Measurements from ENCODE around the gene ZNF827. TPM values are rescaled to one million over a fixed set of nuclear protein-coding genes. Genes with fewer than 3 reads are reported as not detected.

ZNF827 gene
- total and polyA plus RNA-seq, 5 donors: 4.8 to 18.4 (median 15.5) TPM

DNA sequence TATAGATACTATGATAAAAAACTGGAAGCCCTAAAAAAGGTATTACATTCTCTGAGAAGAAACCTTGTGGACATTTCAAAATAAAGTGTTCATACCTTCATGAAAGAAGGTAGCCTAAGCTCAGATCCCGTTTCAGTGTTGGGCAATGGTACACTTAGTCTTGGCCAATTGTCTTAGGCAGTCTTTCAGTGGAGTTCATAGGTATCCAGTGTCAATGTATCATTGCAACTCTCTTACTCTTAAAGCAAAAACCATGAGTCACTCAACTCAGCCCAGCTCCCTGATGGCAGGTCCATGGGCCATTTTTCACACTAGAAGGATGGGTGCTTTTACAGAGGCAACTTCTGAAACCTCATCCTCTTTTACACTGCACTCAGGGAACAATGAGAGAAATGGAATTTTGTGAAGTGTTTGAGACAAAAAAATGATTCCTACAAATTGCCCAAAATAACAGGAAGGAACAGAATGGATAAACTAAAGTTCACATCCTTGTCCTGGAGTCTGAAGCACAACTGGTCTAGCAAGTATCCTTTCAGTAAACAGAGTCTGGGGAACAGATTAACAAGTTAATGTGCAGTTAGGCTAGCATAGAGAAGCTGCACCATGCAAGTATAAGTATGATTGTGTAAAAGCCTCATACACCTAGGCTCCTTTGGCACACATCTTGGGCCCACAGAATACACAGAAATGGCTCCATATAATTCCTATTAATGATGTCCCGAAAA, 7.0 kb upstream of the ZNF827 start:
- H3K4me3 ChIP-seq (ENCODE audit: low read length): no peak overlapping the region
- no peaks in the 10 kb centered on the region for H3K4me1 ChIP-seq (ENCODE audit: control insufficient read depth, insufficient read depth, low read length)
- no peak for ATAC-seq
- no peaks in the 10 kb centered on the region for H3K9me3 ChIP-seq (ENCODE audit: control insufficient read depth, low read length)
- WGBS: 84% methylated on average over 2 of the region's 2 CpGs
- no peaks in the 10 kb centered on the region for H3K27me3 ChIP-seq (ENCODE audit: control insufficient read depth, insufficient read depth)
- no peak for DNase-seq
- intact Hi-C loops (cut with DNase I): no loop called here
- H3K27ac ChIP-seq (ENCODE audit: low read length): no peak overlapping the region

DNA sequence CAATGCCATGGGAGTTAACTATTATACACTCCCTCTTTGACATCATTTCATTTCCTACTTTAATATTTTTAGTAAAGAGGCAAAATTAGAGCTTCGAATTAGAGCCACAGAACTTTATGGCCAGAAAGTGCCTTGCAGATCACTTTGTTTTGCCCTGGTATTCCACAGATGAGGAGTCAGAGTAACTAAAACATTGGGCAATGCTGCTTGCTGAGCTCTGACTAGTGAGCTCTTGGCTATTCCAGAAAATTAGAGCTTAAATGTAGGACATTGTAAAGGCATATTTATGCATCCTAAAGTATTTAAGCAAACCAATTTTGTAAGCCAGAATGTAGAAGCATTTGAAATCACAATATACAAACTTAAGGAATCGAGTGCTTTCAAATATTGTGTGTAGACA, 6.3 kb upstream of the ZNF827 start:
- no peak overlapping the region for H3K4me3 ChIP-seq (ENCODE audit: low read length)
- no peak for DNase-seq
- H3K4me1 ChIP-seq (ENCODE audit: control insufficient read depth, insufficient read depth, low read length): no peaks in the 10 kb centered on the region
- no peak overlapping the region for H3K27ac ChIP-seq (ENCODE audit: low read length)
- intact Hi-C loops (cut with DNase I): no loop called here
- 90% methylated on average over 2 of the region's 2 CpGs for WGBS
- no peaks in the 10 kb centered on the region for H3K27me3 ChIP-seq (ENCODE audit: control insufficient read depth, insufficient read depth)
- H3K9me3 ChIP-seq (ENCODE audit: control insufficient read depth, low read length): no peaks in the 10 kb centered on the region
- ATAC-seq: no peak

DNA sequence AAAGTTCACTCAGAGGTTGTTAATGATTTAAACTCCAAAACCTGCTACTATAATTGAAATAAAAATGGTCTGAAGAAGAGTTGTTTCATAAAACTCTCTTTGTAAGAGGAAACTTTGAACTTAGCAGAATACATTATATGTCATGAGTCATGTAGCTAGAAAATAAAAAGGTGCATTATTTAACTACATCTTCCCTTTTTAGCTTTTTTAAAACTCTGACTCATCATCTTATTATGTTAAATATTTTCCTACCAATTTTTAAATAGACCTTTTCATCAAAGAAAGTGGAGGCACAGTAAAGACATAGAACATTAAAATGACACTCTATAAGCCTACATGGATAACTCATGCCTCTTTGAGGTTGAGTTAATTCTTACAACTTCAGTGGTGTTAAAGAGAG, 1.2 kb upstream of the ZNF827 start:
- no peak overlapping the region for H3K27ac ChIP-seq (ENCODE audit: low read length)

DNA sequence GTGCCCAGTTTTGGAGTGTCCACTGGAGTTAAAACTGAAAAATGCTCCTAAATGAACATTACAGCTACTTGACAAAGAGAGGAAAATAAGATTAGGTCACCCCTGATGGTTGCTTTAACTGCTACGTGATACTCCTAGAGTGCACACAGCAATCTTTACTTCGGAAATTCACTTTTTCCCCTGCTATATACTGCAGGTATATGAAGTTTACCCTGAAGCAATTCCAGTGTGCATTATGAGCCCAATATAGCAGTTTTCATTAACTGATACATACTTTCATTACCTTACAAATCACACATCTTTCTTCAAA, 773 bp upstream of the ZNF827 start:
- Histone ChIP-seq H3K9me3 (ENCODE audit: control insufficient read depth, low read length) (no peaks in the 10 kb centered on the region), H3K27me3 (ENCODE audit: control insufficient read depth, insufficient read depth) (no peaks in the 10 kb centered on the region), H3K4me3 (ENCODE audit: low read length) (no peak overlapping the region), H3K4me1 (ENCODE audit: control insufficient read depth, insufficient read depth, low read length) (peaks cover 2% of the 10 kb centered on the region), H3K27ac (ENCODE audit: low read length) (no peak overlapping the region)
- no peak for DNase-seq
- WGBS: 46% methylated on average over 2 of the region's 2 CpGs
- intact Hi-C loops (cut with DNase I): loop anchor here in 2 of 4 donors (10.0 kb wide), 1 partner anchor 205 kb away; no protein-coding TSS in a partner anchor
- ATAC-seq: no peak

More for the DNA sequence above, 1.2 kb upstream of the ZNF827 start:
- Histone ChIP-seq H3K4me3 (ENCODE audit: low read length) (no peak overlapping the region), H3K27me3 (ENCODE audit: control insufficient read depth, insufficient read depth) (no peaks in the 10 kb centered on the region), H3K4me1 (ENCODE audit: control insufficient read depth, insufficient read depth, low read length) (peaks cover 2% of the 10 kb centered on the region), H3K9me3 (ENCODE audit: control insufficient read depth, low read length) (no peaks in the 10 kb centered on the region)
- DNase-seq: no peak
- no peak for ATAC-seq
- intact Hi-C loops (cut with DNase I): loop anchor here in 2 of 4 donors (10.0 kb wide), 1 partner anchor 205 kb away; no protein-coding TSS in a partner anchor

DNA sequence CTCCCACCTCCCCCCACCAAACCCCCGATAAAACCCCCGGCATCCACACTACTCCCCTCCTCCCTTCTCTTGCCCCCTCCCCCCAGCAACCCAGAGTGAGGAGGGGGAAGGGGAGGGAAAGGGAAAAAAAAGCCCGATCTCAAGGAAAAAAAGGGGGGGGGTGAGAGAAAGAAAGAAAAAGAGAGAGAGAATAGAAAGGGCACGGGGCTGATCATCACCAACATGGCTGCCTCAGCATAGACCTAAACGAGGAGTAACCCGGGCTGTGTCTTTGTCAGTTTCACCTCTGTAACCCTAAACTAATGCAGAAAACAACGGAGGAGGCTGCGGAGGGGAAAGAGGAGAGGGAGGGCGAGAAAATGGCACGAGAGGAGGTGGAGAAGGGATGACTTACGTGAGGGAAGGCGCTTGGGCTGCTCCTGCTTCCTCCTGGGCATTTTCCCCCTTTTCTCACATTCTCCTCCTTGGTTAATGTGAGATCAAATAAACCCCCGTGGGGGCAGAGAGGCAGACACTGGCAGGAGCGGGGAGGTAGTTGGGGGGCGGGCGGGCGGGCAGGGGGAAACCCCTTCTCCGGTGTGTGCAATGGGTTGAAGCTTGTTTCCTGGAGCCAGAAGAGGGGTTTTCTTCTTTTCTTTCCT, 532 bp downstream of the ZNF827 start:
- DNase-seq (peak in 1 of 3 donors; percentile 13), ATAC-seq (peak; percentile 26 to 36)
- no peaks in the 10 kb centered on the region for H3K27me3 ChIP-seq (ENCODE audit: control insufficient read depth, insufficient read depth)
- H3K27ac ChIP-seq (ENCODE audit: low read length): peak overlapping the region; percentile 84
- peak overlapping the region; percentile 99 for H3K4me3 ChIP-seq (ENCODE audit: low read length)
- H3K9me3 ChIP-seq (ENCODE audit: control insufficient read depth, low read length): no peaks in the 10 kb centered on the region
- WGBS: under 1% methylated on average over 18 of the region's 18 CpGs
- intact Hi-C loops (cut with DNase I): loop anchor here in 2 of 4 donors (10.0 kb wide), 1 partner anchor 203 kb away; no protein-coding TSS in a partner anchor
- H3K4me1 ChIP-seq (ENCODE audit: control insufficient read depth, insufficient read depth, low read length): peaks cover 2% of the 10 kb centered on the region

DNA sequence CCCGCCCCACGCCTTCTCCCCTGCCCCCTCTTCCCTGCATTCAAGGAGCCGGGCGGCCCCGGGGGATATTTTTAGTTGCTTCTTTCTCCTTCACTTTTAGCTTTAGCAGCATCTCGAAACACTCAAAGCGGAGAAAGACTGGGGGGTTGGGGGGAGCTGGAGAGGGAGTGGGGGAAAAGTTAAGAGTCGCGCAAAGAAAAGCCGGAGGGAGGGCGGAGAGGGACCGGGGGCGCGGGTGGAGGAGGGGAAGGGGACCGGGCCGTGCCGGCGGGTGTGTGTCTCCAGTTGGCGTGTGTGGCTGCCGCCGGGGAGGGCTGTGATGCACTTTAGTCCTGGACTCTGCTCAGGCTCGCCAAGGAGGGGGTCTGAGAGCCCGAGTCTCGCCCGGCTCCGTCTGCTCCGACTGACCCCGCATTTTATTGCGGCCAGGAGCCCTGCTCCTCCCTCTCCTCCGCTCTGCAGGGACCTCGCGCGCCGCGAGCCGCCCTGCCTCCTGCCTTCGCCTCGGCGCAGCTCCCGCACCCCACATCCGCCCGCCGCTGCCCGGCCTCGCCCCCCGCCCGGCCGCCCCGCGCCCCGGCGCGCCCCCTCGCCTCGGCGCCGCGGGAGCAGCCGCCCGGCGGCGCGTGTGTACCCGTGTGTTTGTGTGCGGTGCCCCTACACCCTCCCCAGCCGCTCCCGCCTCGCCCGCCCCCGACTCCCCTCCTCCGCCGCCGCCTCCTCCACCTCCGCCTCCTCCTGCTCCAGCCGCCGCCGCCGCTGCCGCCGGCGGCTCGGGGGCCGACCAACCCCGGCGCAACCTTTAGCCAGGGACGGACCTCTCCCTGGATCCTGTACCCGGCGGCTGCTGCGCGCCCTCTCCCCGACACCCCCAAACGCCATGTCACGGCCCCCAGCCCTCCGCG, 1.4 kb downstream of the ZNF827 start:
- H3K9me3 ChIP-seq (ENCODE audit: control insufficient read depth, low read length): no peaks in the 10 kb centered on the region
- intact Hi-C loops (cut with DNase I): loop anchor here in 2 of 4 donors (10.0 kb wide), 1 partner anchor 202 kb away; no protein-coding TSS in a partner anchor

DNA sequence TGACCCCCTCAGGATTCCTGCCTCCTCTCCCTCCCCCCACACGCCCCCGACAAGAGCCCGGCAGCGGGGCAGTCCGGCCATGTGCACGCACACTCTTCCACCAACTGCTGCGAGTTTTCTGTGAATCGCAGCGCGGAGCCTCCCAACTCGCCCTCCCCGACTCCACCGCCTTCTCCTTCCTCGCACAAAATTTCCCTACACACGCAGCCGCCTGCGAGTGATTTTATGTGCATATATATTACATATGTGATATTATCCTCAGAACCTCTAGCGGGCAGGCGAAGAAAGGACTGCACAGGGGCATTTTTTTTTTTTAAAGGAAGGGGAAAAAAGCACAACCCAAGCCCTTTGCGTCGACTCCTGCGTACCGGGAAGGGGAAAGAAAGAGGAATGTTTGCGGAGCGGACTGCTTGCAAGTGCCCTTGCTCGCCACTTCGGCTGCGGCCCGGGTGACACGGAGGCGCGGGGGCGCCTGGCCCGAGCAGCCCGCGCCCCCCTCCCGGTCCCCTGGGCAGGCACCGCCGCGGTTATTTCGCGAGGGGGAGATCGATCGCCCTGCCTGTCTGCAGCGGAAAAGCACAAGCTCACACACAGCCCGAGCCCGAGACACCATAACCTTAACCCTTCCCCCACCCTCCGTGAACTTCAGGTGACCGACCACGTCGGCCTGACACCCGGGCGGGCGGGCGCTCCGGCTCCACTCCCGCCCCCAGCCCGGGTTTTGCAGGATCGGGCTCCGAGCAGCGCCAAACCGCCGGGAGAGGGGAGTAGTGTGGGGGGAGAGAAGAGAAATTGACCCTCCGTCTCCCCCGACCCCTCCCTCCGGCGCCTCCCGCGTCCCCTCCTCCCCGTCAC, 2.3 kb downstream of the ZNF827 start:
- intact Hi-C loops (cut with DNase I): loop anchor here in 2 of 4 donors (10.0 kb wide), 1 partner anchor 202 kb away; no protein-coding TSS in a partner anchor
- H3K4me1 ChIP-seq (ENCODE audit: control insufficient read depth, insufficient read depth, low read length): peaks cover 2% of the 10 kb centered on the region
- WGBS: under 1% methylated on average over 70 of the region's 70 CpGs
- peak overlapping the region; percentile 99 for H3K4me3 ChIP-seq (ENCODE audit: low read length)
- no peaks in the 10 kb centered on the region for H3K9me3 ChIP-seq (ENCODE audit: control insufficient read depth, low read length)
- H3K27ac ChIP-seq (ENCODE audit: low read length): peak overlapping the region; percentile 84
- H3K27me3 ChIP-seq (ENCODE audit: control insufficient read depth, insufficient read depth): no peaks in the 10 kb centered on the region
- ATAC-seq (peak; percentile 71 to 74), DNase-seq (peak; percentile 63 to 88 (median 80))

More for the DNA sequence above, 1.4 kb downstream of the ZNF827 start:
- Histone ChIP-seq H3K4me1 (ENCODE audit: control insufficient read depth, insufficient read depth, low read length) (peaks cover 2% of the 10 kb centered on the region), H3K27ac (ENCODE audit: low read length) (peak overlapping the region; percentile 84), H3K4me3 (ENCODE audit: low read length) (peak overlapping the region; percentile 99), H3K27me3 (ENCODE audit: control insufficient read depth, insufficient read depth) (no peaks in the 10 kb centered on the region)
- peak; percentile 65 to 87 (median 85) for DNase-seq
- ATAC-seq: peak; percentile 63 to 70
- WGBS: under 1% methylated on average over 93 of the region's 95 CpGs

DNA sequence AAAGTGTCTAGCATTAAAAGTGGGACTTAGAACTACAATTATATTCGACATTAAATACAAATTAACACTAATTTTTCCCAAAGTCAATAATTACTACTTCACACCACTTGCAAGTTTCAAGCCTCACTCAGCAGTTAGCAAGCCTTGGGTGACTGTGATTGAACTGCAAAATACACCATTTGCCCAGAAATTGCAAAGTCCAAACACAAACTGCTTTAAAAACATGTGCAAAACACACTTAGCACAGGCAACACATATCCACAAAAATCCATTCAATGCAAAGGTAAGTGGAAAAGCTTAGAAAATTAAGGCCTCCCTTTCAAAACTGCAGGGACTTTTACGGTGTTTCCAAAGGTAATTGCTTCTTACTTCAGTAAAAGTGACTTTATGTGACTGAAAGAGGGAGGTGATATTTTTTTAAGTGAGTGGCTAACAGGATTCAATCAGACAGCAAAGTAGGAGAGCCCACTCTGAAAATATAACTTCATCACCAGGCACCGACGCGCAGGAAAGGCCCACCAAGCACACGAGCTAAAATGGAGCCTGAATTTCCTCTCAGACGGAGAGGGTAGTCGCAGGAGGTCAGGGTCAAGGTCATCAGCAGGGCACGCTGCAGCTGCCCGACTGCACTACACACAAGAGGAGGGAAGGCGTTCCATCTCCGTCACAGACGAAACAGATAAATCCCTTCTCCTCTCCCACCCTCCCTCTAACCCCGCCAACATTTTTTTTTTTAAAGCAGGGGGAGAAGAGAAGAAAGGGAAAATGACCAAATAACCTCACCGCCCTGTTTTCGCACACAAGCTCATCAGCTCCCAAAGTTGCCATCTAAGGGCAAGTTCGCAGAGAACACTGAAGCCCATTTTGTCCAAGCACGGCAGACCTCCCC, 3.1 kb downstream of the ZNF827 start:
- ATAC-seq: peak in 1 of 2 donors; percentile 33
- DNase-seq: peak; percentile 25 to 77 (median 73)
- Histone ChIP-seq H3K27ac (ENCODE audit: low read length) (peak overlapping the region; percentile 84), H3K4me3 (ENCODE audit: low read length) (peak overlapping the region; percentile 99), H3K9me3 (ENCODE audit: control insufficient read depth, low read length) (no peaks in the 10 kb centered on the region), H3K4me1 (ENCODE audit: control insufficient read depth, insufficient read depth, low read length) (peaks cover 2% of the 10 kb centered on the region), H3K27me3 (ENCODE audit: control insufficient read depth, insufficient read depth) (no peaks in the 10 kb centered on the region)
- 7% methylated on average over 18 of the region's 18 CpGs for WGBS
- intact Hi-C loops (cut with DNase I): loop anchor here in 2 of 4 donors (10.0 kb wide), 1 partner anchor 201 kb away; no protein-coding TSS in a partner anchor

DNA sequence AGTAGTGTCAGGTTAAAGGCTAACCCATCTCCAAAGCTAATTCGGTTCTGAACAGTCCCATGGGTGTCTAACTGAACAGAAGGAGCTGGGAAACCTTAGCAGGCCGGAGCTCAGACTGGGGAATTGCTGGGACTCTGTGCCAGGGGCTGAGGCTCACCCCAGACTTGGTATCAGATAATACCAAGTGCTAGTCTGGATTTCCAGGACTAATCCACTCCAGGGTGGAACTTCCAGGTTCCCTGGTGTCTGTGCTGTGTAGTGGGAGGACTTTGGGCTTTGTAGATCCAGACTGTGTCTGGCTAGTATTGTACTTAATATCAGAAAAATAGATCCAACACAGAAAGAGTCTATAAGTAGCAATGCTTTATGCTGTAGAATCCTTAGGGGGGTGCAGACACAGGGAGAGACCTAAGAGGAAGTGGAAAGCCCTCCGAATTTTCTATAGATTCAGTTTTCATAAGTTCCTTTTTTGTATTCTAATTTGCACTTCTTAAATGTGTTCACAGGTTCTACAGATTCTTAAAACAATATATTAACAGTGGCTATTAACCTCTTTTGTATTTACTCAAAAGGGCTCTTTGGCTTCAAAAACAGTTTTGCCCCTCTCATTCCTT, 4.1 kb downstream of the ZNF827 start:
- H3K4me3 ChIP-seq (ENCODE audit: low read length): no peak overlapping the region
- DNase-seq (no peak), ATAC-seq (no peak)
- peaks cover 2% of the 10 kb centered on the region for H3K4me1 ChIP-seq (ENCODE audit: control insufficient read depth, insufficient read depth, low read length)
- intact Hi-C loops (cut with DNase I): loop anchor here in 2 of 4 donors (10.0 kb wide), 1 partner anchor 200 kb away; no protein-coding TSS in a partner anchor
- H3K27me3 ChIP-seq (ENCODE audit: control insufficient read depth, insufficient read depth): no peaks in the 10 kb centered on the region
- H3K9me3 ChIP-seq (ENCODE audit: control insufficient read depth, low read length): no peaks in the 10 kb centered on the region
- H3K27ac ChIP-seq (ENCODE audit: low read length): peak overlapping the region; percentile 38
- 51% methylated on average over 3 of the region's 3 CpGs for WGBS
